ENCODE data around the gene RAB17.

The RAB17 gene

DNA sequence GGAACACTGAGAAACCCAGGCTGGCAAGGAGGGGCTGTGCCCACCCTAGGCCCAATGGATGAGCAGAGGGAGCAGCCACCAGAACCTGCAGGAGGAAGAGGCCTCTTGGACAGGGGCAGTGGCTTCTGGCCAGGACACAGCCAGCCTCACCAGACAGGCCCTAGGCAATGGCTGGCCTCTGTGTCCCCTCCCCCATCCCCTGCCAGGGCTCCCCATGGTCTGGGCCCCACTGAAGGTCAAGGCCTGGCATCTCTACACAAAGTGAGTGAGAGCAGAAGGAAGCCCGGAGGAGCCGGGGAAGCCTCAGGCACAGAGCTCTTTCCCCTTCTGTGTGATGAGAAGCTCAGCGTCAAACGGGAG lies 17.8 kb downstream of the RAB17 start:
- no peaks in the 10 kb centered on the region for H3K9me3 ChIP-seq (ENCODE audit: control insufficient read depth, low read depth, low read length)
- H3K9ac ChIP-seq (ENCODE audit: low read length): no peak overlapping the region
- H3K4me1 ChIP-seq (ENCODE audit: control insufficient read depth, low read depth, low read length): peaks cover 7% of the 10 kb centered on the region
- H3K27me3 ChIP-seq (ENCODE audit: control insufficient read depth, insufficient read depth, low read length): no peaks in the 10 kb centered on the region
- H3K27ac ChIP-seq (ENCODE audit: low read length): no peak overlapping the region
- H3K4me3 ChIP-seq (ENCODE audit: low read length): no peak overlapping the region
- no peaks in the 10 kb centered on the region for H3K36me3 ChIP-seq (ENCODE audit: control insufficient read depth, low read depth, low read length)

- Histone ChIP-seq H3K4me1 (ENCODE audit: control insufficient read depth, low read depth, low read length) (peaks cover 7% of the 10 kb centered on the region), H3K9me3 (ENCODE audit: control insufficient read depth, low read depth, low read length) (no peaks in the 10 kb centered on the region), H3K4me3 (ENCODE audit: low read length) (no peak overlapping the region), H3K36me3 (ENCODE audit: control insufficient read depth, low read depth, low read length) (no peaks in the 10 kb centered on the region), H3K27ac (ENCODE audit: low read length) (no peak overlapping the region), H3K27me3 (ENCODE audit: control insufficient read depth, insufficient read depth, low read length) (no peaks in the 10 kb centered on the region), H3K9ac (ENCODE audit: low read length) (no peak overlapping the region)
These were observed 18.4 kb downstream of the RAB17 start for GRCh38 chr2:237572021-237572741.

DNA sequence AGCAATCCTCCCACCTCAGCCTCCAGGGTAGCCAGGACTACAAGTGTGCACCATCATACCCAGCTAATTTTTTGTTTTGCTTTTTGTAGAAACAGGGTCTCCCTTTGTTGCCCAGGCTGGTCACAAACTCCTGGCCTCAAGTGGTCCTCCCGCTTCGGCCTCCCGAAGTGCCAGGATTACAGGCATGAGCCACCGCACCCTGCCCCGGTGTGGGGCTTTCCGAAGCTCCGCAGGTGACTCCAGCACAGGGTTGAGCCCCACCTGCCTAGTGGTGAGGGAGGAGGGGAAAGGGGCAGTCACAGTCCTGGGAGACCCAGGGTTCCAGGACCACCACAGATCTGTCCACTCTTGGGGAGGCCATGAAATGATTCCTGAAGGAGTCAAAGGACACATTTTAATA lies 19.0 kb downstream of the RAB17 start:
- H3K9me3 ChIP-seq (ENCODE audit: control insufficient read depth, low read depth, low read length): no peaks in the 10 kb centered on the region
- H3K4me3 ChIP-seq (ENCODE audit: low read length): no peak overlapping the region
- H3K27ac ChIP-seq (ENCODE audit: low read length): no peak overlapping the region
- no peak overlapping the region for H3K9ac ChIP-seq (ENCODE audit: low read length)
- H3K27me3 ChIP-seq (ENCODE audit: control insufficient read depth, insufficient read depth, low read length): no peaks in the 10 kb centered on the region
- peaks cover 7% of the 10 kb centered on the region for H3K4me1 ChIP-seq (ENCODE audit: control insufficient read depth, low read depth, low read length)
- H3K36me3 ChIP-seq (ENCODE audit: control insufficient read depth, low read depth, low read length): no peaks in the 10 kb centered on the region

GRCh38 chr2:237570776-237571335 lies 19.7 kb downstream of the RAB17 start:
- H3K9me3 ChIP-seq (ENCODE audit: control insufficient read depth, low read depth, low read length): no peaks in the 10 kb centered on the region
- H3K36me3 ChIP-seq (ENCODE audit: control insufficient read depth, low read depth, low read length): no peaks in the 10 kb centered on the region
- no peak overlapping the region for H3K27ac ChIP-seq (ENCODE audit: low read length)
- no peak overlapping the region for H3K9ac ChIP-seq (ENCODE audit: low read length)
- no peak overlapping the region for H3K4me3 ChIP-seq (ENCODE audit: low read length)
- H3K4me1 ChIP-seq (ENCODE audit: control insufficient read depth, low read depth, low read length): peaks cover 7% of the 10 kb centered on the region
- no peaks in the 10 kb centered on the region for H3K27me3 ChIP-seq (ENCODE audit: control insufficient read depth, insufficient read depth, low read length)

GRCh38 chr2:237569896-237570295 lies 20.6 kb downstream of the RAB17 start:
- peaks cover 7% of the 10 kb centered on the region for H3K4me1 ChIP-seq (ENCODE audit: control insufficient read depth, low read depth, low read length)
- H3K9ac ChIP-seq (ENCODE audit: low read length): no peak overlapping the region
- no peak overlapping the region for H3K27ac ChIP-seq (ENCODE audit: low read length)
- H3K9me3 ChIP-seq (ENCODE audit: control insufficient read depth, low read depth, low read length): no peaks in the 10 kb centered on the region
- no peak overlapping the region for H3K4me3 ChIP-seq (ENCODE audit: low read length)
- no peaks in the 10 kb centered on the region for H3K36me3 ChIP-seq (ENCODE audit: control insufficient read depth, low read depth, low read length)
- no peaks in the 10 kb centered on the region for H3K27me3 ChIP-seq (ENCODE audit: control insufficient read depth, insufficient read depth, low read length)

DNA sequence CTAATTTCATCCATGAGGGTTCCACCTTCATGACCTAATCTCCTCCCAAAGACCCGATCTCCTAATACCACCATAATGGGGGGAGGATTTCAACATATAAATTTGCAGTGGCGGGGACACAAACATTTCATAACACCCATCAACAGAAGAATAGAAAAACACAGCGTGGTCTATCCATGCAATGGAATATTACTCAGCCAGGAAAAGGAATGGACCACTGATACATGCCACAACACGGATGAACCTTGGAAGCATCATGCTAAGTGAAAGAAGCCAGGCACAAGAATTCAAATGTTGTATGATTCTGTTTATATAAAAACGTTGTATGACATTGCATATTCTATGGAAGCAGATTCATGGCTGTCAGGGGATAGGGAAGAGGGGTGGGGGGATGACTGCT lies 21.5 kb downstream of the RAB17 start:
- H3K27me3 ChIP-seq (ENCODE audit: control insufficient read depth, insufficient read depth, low read length): no peaks in the 10 kb centered on the region
- no peak overlapping the region for H3K4me3 ChIP-seq (ENCODE audit: low read length)
- peaks cover 7% of the 10 kb centered on the region for H3K4me1 ChIP-seq (ENCODE audit: control insufficient read depth, low read depth, low read length)
- no peaks in the 10 kb centered on the region for H3K9me3 ChIP-seq (ENCODE audit: control insufficient read depth, low read depth, low read length)
- H3K36me3 ChIP-seq (ENCODE audit: control insufficient read depth, low read depth, low read length): no peaks in the 10 kb centered on the region
- H3K9ac ChIP-seq (ENCODE audit: low read length): no peak overlapping the region
- H3K27ac ChIP-seq (ENCODE audit: low read length): no peak overlapping the region

GRCh38 chr2:237568121-237568660 lies 22.3 kb downstream of the RAB17 start:
- no peak overlapping the region for H3K27ac ChIP-seq (ENCODE audit: low read length)
- peaks cover 7% of the 10 kb centered on the region for H3K4me1 ChIP-seq (ENCODE audit: control insufficient read depth, low read depth, low read length)
- no peak overlapping the region for H3K4me3 ChIP-seq (ENCODE audit: low read length)
- H3K9me3 ChIP-seq (ENCODE audit: control insufficient read depth, low read depth, low read length): no peaks in the 10 kb centered on the region
- no peaks in the 10 kb centered on the region for H3K27me3 ChIP-seq (ENCODE audit: control insufficient read depth, insufficient read depth, low read length)
- H3K36me3 ChIP-seq (ENCODE audit: control insufficient read depth, low read depth, low read length): no peaks in the 10 kb centered on the region
- H3K9ac ChIP-seq (ENCODE audit: low read length): no peak overlapping the region

GRCh38 chr2:237567276-237568029 lies 23.1 kb downstream of the RAB17 start:
- Histone ChIP-seq H3K9me3 (ENCODE audit: control insufficient read depth, low read depth, low read length) (no peaks in the 10 kb centered on the region), H3K27ac (ENCODE audit: low read length) (no peak overlapping the region), H3K4me1 (ENCODE audit: control insufficient read depth, low read depth, low read length) (peaks cover 4% of the 10 kb centered on the region), H3K9ac (ENCODE audit: low read length) (no peak overlapping the region), H3K36me3 (ENCODE audit: control insufficient read depth, low read depth, low read length) (no peaks in the 10 kb centered on the region), H3K27me3 (ENCODE audit: control insufficient read depth, insufficient read depth, low read length) (no peaks in the 10 kb centered on the region), H3K4me3 (ENCODE audit: low read length) (no peak overlapping the region)

DNA sequence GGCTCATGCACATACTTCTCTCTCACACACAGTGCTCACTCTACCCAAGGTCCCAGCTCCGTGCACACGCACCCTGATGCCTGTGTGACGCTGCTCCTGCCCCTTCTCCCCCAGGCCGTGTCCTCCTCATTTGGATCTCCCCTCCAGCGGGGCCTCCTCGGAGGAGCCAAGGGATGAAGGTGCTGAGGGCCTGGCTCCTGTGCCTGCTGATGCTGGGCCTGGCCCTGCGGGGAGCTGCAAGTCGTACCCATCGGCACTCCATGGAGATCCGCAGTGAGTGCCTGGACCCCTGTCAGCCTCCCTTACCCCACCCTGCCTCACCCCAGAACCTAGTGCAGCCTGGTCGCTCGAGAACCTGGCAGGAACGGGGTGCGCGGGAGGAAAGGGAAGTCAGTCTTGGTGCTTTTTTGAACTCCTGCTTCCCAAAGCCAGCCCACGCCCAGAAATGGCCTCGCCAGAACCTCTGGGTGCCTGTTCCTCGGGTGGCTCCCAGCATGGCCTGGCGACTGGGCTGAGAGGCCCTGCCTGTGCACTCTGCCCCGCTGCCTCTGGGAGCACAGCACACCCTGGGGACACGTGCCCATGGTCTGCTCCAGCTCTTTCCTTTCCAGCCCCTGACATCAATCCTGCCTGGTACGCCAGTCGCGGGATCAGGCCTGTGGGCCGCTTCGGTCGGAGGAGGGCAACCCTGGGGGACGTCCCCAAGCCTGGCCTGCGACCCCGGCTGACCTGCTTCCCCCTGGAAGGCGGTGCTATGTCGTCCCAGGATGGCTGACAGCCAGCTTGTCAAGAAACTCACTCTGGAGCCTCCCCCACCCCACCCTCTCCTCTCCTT lies 23.9 kb downstream of the RAB17 start, which contains the start of gene PRLH:
PRLH (plus strand) TSS at position 174 of the 835 bp plus-strand sequence; CDS start at position 174, 0 bp downstream.
- Histone ChIP-seq H3K27me3 (ENCODE audit: control insufficient read depth, insufficient read depth, low read length) (no peaks in the 10 kb centered on the region), H3K36me3 (ENCODE audit: control insufficient read depth, low read depth, low read length) (no peaks in the 10 kb centered on the region), H3K27ac (ENCODE audit: low read length) (no peak within 1 kb of the TSS), H3K4me3 (ENCODE audit: low read length) (no peak within 1 kb of the TSS), H3K9ac (ENCODE audit: low read length) (no peak within 1 kb of the TSS), H3K4me1 (ENCODE audit: control insufficient read depth, low read depth, low read length) (no peaks in the 10 kb centered on the region), H3K9me3 (ENCODE audit: control insufficient read depth, low read depth, low read length) (no peaks in the 10 kb centered on the region)

DNA sequence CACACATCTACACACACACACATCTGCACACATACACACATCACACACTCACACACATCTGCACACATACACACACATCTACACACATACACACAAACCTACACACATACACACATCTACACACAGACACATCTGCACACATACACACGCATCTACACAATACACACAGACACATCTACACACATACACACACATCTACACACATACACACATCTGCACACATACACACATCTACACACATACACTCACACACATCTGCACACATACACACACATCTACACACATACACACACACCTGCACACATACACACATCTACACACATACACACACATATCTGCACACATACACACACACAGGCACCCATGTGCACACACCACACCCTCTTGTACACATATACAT lies 24.6 kb downstream of the RAB17 start:
- no peak overlapping the region for H3K9ac ChIP-seq (ENCODE audit: low read length)
- H3K4me3 ChIP-seq (ENCODE audit: low read length): no peak overlapping the region
- no peaks in the 10 kb centered on the region for H3K36me3 ChIP-seq (ENCODE audit: control insufficient read depth, low read depth, low read length)
- no peaks in the 10 kb centered on the region for H3K4me1 ChIP-seq (ENCODE audit: control insufficient read depth, low read depth, low read length)
- H3K27ac ChIP-seq (ENCODE audit: low read length): no peak overlapping the region
- H3K27me3 ChIP-seq (ENCODE audit: control insufficient read depth, insufficient read depth, low read length): no peaks in the 10 kb centered on the region
- no peaks in the 10 kb centered on the region for H3K9me3 ChIP-seq (ENCODE audit: control insufficient read depth, low read depth, low read length)

- no peaks in the 10 kb centered on the region for H3K36me3 ChIP-seq (ENCODE audit: control insufficient read depth, low read depth, low read length)
- H3K4me1 ChIP-seq (ENCODE audit: control insufficient read depth, low read depth, low read length): no peaks in the 10 kb centered on the region
- no peak overlapping the region for H3K27ac ChIP-seq (ENCODE audit: low read length)
- H3K27me3 ChIP-seq (ENCODE audit: control insufficient read depth, insufficient read depth, low read length): no peaks in the 10 kb centered on the region
- no peak overlapping the region for H3K4me3 ChIP-seq (ENCODE audit: low read length)
- H3K9me3 ChIP-seq (ENCODE audit: control insufficient read depth, low read depth, low read length): no peaks in the 10 kb centered on the region
- H3K9ac ChIP-seq (ENCODE audit: low read length): no peak overlapping the region
These were observed 25.9 kb downstream of the RAB17 start for GRCh38 chr2:237564526-237565131.
